ENCODE data around the gene KRTAP29-1. TPM values are rescaled to one million over a fixed set of nuclear protein-coding genes. Genes with fewer than 3 reads are reported as not detected.

The KRTAP29-1 gene
- total RNA-seq: not detected in 2 replicates

GRCh38 chr17:41301916-41302901 is at the start of gene KRTAP29-1:
Gene KRTAP29-1, minus strand, starts transcription at chr17:41302851. Its CDS starts 0 bp downstream, at chr17:41302851.

GRCh38 chr17:41350381-41350878 is 47.8 kb upstream of the KRTAP29-1 start, which contains the start of gene KRT33A:
Gene KRT33A, minus strand, starts transcription at chr17:41350828. Its CDS starts 61 bp downstream, at chr17:41350767.

GRCh38 chr17:41315204-41315794 is 12.6 kb upstream of the KRTAP29-1 start, which contains the start of gene KRTAP17-1:
Gene KRTAP17-1, minus strand, starts transcription at chr17:41315710. Its CDS starts 60 bp downstream, at chr17:41315650.

DNA sequence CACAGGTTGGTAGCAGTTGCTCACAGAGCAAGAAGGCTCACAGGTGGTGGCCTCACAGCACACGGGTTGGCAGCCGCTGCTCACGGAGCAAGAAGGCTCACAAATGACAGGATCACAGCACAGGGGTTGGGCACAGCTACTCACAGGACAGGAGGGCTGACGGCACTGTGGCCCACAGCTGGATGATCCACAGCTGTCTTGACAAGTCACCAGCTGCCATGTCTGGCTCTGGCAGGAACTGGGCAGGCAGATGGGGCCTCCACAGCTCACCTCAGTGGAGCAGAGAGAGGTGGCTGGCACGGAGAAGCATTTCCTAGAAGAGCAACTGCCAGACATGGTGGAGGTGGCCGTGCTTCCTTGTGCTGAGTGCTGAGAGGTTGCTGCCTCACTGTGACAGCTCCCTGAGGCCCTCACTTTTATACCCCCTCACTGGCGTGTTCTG is 6.3 kb upstream of the KRTAP29-1 start, which contains the start of gene KRTAP16-1:
Gene KRTAP16-1, minus strand, starts transcription at position 392 of the 442 bp plus-strand sequence. Its CDS starts 56 bp downstream, at position 336.

DNA sequence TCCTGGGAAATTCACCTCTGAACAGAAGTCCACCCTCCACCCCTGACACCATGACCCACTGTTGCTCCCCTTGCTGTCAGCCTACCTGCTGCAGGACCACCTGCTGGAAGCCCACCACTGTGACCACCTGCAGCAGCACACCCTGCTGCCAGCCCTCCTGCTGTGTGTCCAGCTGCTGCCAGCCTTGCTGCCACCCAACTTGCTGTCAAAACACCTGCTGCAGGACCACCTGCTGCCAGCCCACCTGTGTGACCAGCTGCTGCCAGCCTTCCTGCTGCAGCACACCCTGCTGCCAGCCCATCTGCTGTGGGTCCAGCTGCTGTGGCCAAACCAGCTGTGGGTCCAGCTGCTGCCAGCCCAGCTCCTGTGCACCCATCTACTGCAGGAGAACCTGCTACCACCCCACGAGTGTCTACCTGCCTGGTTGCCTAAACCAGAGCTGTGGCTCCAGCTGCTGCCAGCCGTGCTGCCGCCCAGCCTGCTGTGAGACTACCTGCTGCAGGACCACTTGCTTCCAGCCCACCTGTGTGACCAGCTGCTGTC is 26.9 kb downstream of the KRTAP29-1 start, which contains the start of gene KRTAP9-7:
Gene KRTAP9-7, plus strand, starts transcription at position 51 of the 543 bp plus-strand sequence. Its CDS starts 0 bp downstream, at position 51.

GRCh38 chr17:41265078-41265477 is 37.6 kb downstream of the KRTAP29-1 start, which contains the start of gene KRTAP9-6:
Gene KRTAP9-6, plus strand, starts transcription at chr17:41265378. Its CDS starts 0 bp downstream, at chr17:41265378.

DNA sequence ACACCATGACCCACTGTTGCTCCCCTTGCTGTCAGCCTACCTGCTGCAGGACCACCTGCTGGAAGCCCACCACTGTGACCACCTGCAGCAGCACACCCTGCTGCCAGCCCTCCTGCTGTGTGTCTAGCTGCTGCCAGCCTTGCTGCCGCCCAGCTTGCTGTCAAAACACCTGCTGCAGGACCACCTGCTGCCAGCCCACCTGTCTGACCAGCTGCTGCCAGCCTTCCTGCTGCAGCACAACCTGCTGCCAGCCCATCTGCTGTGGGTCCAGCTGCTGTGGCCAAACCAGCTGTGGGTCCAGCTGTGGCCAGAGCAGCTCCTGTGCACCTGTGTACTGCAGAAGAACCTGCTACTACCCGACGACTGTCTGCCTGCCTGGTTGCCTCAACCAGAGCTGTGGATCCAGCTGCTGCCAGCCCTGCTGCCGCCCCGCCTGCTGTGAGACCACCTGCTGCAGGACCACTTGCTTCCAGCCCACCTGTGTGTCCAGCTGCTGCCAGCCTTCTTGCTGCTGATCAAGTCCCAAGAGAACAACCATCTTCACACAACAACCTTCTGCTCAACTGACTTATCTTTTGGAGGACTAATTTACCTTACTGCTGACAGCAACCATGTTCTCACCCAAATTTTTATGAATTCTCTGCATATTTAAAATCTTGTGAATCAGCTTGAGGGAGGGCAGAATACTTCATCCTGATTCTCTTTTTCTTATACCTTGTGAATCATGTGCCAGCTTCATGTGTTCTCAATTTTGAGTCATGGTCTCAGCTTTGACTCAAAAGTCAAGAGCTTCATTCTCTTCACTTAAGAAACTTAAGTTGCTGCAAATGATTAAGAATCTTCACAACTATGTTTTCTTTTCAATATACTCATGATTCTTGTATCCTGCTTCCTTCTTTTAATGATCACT is 47.0 kb downstream of the KRTAP29-1 start, which contains the start of gene KRTAP9-9:
Gene KRTAP9-9, plus strand, starts transcription at position 4 of the 910 bp plus-strand sequence.

Other genes starting within 250 kb of the KRTAP29-1 start
- not detected in 2 replicates for gene KRTAP2-2, start 247.6 kb downstream of the KRTAP29-1 start, total RNA-seq
- not detected in 2 replicates for gene KRTAP2-3, start 242.7 kb downstream of the KRTAP29-1 start, total RNA-seq
- not detected in 2 replicates for gene KRTAP2-4, start 237.0 kb downstream of the KRTAP29-1 start, total RNA-seq
- gene KRTAP4-7, start 218.7 kb downstream of the KRTAP29-1 start, total RNA-seq: not detected in 2 replicates
- gene KRTAP4-8, start 204.7 kb downstream of the KRTAP29-1 start, total RNA-seq: not detected in 2 replicates
- gene KRTAP4-16, start 200.6 kb downstream of the KRTAP29-1 start, total RNA-seq: not detected in 2 replicates
- gene KRTAP4-9, start 197.5 kb downstream of the KRTAP29-1 start, total RNA-seq: not detected in 2 replicates
- gene KRTAP4-11, start 184.5 kb downstream of the KRTAP29-1 start, total RNA-seq: not detected in 2 replicates
- gene KRTAP4-12, start 178.7 kb downstream of the KRTAP29-1 start, total RNA-seq: not detected in 2 replicates
- gene KRTAP4-6, start 162.3 kb downstream of the KRTAP29-1 start, total RNA-seq: not detected in 2 replicates
- gene KRTAP4-5, start 153.0 kb downstream of the KRTAP29-1 start, total RNA-seq: not detected in 2 replicates
- gene KRTAP4-4, start 142.1 kb downstream of the KRTAP29-1 start, total RNA-seq: not detected in 2 replicates
- gene KRTAP4-3, start 134.6 kb downstream of the KRTAP29-1 start, total RNA-seq: not detected in 2 replicates
- not detected in 2 replicates for gene KRTAP4-2, start 124.6 kb downstream of the KRTAP29-1 start, total RNA-seq
- not detected in 2 replicates for gene KRTAP4-1, start 117.9 kb downstream of the KRTAP29-1 start, total RNA-seq
- gene KRTAP9-1, start 113.0 kb downstream of the KRTAP29-1 start, total RNA-seq: not detected in 2 replicates
- gene KRTAP9-2, start 76.2 kb downstream of the KRTAP29-1 start, total RNA-seq: not detected in 2 replicates
- not detected in 2 replicates for gene KRTAP9-3, start 70.4 kb downstream of the KRTAP29-1 start, total RNA-seq
- not detected in 2 replicates for gene KRTAP9-8, start 64.9 kb downstream of the KRTAP29-1 start, total RNA-seq
- gene KRTAP9-4, start 53.2 kb downstream of the KRTAP29-1 start, total RNA-seq: not detected in 2 replicates
- gene KRTAP9-9, start 47.5 kb downstream of the KRTAP29-1 start, total RNA-seq: not detected in 2 replicates
- gene KRTAP9-6, start 37.5 kb downstream of the KRTAP29-1 start, total RNA-seq: not detected in 2 replicates
- not detected in 2 replicates for gene KRTAP9-7, start 27.2 kb downstream of the KRTAP29-1 start, total RNA-seq
- not detected in 2 replicates for gene KRTAP16-1, start 6.5 kb upstream of the KRTAP29-1 start, total RNA-seq
- not detected in 2 replicates for gene KRTAP17-1, start 12.9 kb upstream of the KRTAP29-1 start, total RNA-seq
- gene KRT33A, start 48.0 kb upstream of the KRTAP29-1 start, total RNA-seq: not detected in 2 replicates
- gene KRT33B, start 67.0 kb upstream of the KRTAP29-1 start, total RNA-seq: not detected in 2 replicates
- not detected in 2 replicates for gene KRT34, start 79.5 kb upstream of the KRTAP29-1 start, total RNA-seq
- gene KRT31, start 94.8 kb upstream of the KRTAP29-1 start, total RNA-seq: not detected in 2 replicates
- gene KRT37, start 121.7 kb upstream of the KRTAP29-1 start, total RNA-seq: not detected in 2 replicates
- not detected in 2 replicates for gene KRT38, start 138.1 kb upstream of the KRTAP29-1 start, total RNA-seq
- not detected in 2 replicates for gene KRT32, start 164.5 kb upstream of the KRTAP29-1 start, total RNA-seq
- not detected in 2 replicates for gene KRT35, start 178.3 kb upstream of the KRTAP29-1 start, total RNA-seq
- gene KRT36, start 187.1 kb upstream of the KRTAP29-1 start, total RNA-seq: 0.13 TPM in 1 of 2 replicates, not detected in the other
- not detected in 2 replicates for gene KRT13, start 202.8 kb upstream of the KRTAP29-1 start, total RNA-seq
- 2.5 and 3.0 TPM in 2 replicates for gene KRT15, start 216.0 kb upstream of the KRTAP29-1 start, total RNA-seq
- 25.1 and 30.7 TPM in 2 replicates for gene KRT19, start 225.5 kb upstream of the KRTAP29-1 start, total RNA-seq